ENCODE results near the gene ZNF549. TPM values are rescaled to one million over a fixed set of nuclear protein-coding genes. Genes with fewer than 3 reads are reported as not detected.

ZNF549 gene
- total RNA-seq, 1 experiment from 2014 or later: 9.2 TPM

DNA sequence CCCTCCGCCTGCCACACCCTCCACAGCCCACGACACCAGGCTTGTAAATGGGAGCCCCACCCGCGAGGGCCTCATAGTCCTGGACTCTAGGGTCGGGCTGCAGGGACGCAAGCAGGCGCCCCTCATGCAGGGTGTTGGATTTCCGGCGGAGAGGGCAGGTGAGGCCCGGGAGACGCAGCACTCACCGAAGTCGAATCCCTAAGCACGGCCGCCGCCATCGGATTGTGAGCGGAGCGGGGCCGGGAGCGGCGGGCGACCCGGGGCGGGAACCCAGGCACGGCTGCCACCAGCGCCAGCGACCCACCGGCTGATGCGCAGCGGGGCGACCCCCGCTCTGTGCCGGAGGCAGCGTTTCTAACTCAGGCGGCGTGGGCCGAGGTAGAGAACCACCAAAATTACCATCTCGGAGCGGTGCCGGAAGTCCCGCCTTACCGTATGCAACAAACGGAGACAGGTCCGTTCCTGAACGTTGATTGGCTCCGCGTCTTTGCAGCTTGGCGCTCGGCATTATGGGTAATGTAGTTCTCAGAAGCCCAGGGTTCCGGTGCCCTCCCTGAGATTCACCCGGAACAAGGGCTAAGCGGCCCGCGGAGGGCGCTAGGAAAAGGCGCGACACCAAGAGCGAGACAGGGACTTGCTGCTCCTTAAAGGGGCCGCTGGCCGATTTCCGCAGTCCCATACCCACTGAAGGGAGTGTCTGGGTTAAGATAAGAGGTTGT lies 51.5 kb downstream of the ZNF549 start, which contains the start of gene ZNF416 (continued):
- no peak for TF ChIP-seq AR (CRISPR knock-in tag; IDR thresholded peaks at IDR 0.05)
- TF ChIP-seq MXD4 (CRISPR knock-in tag; IDR thresholded peaks at IDR 0.05; ENCODE audit: borderline replicate concordance): no peak

DNA sequence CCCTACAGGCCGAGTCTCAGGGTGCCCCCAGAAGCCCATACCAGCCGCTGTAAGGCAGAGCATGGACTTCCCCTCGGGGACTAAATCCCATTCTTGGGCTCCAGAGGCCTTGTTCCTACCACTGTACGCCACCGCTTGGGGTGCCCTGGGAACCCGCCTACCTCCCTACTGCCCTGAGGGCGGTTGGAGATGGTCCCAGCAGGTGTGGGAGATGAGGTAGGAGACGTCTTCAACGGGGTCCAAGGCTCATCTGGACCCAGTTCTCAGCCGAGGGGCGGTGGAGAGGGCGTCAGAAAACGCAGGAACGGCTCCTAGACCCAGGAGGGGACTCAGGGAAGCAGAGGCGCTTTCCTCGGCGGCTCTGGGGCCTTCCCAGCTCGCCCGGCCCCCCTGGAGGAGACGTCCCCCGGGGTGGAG lies 56.0 kb downstream of the ZNF549 start:
- peaks cover 23% of the 10 kb centered on the region for H3K4me1 Mint-ChIP-seq
- H3K4me3 Mint-ChIP-seq: peak overlapping the region; percentile 97
- ChIA-PET POLR2A (interaction anchor here (0.6 to 1.3 kb wide), 2 partner anchors 18 to 99 kb away, joined by 3 read pairs; partner anchors contain the start of gene ZNF551), CTCF (interaction anchor here (1.0 to 1.5 kb wide), 4 partner anchors 16 to 194 kb away, joined by 3 to 6 read pairs (median 3); partner anchors contain the start of genes ZNF530 and ZNF551)
- peaks cover 47% of the 10 kb centered on the region for H3K36me3 Mint-ChIP-seq
- TF ChIP-seq, protein P1, sequence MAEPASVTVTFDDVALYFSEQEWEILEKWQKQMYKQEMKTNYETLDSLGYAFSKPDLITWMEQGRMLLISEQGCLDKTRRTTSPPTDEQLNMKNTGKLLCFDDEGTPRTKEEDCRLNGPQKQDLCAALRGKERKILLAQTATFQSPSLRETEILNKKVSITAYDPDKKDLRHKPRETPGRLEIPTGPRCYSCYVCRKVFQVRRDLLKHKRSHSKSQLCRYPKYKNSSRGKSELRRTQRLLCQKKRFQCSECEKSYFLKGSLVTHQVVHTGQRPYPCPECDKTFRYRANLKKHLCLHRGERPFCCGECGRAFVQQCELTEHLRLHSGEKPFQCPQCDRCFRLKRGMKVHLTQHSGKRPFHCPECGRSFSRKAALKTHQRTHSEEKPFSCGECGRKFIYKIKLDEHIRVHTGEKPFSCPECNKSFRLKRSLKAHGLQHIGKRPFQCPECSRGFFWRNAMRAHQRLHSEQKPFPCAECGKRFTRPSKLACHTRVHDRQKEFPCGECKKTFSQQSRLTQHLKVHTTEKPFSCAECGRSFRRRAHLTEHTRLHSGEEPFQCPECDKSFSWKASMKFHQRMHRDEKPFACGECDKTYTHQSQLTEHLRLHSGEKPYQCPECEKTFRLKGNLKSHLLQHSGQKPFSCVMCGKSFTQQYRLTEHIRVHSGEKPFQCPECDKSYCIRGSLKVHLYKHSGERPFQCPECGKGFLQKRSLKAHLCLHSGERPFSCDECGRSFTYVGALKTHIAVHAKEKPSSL (CRISPR knock-in tag; conservative IDR thresholded peaks at IDR 0.05): no peak
- TF ChIP-seq ATF3 (CRISPR knock-in tag; conservative IDR thresholded peaks at IDR 0.05) (no peak), MAX (CRISPR knock-in tag; IDR thresholded peaks at IDR 0.05) (no peak), MLX (CRISPR knock-in tag; IDR thresholded peaks at IDR 0.05) (no peak), NR1H2 (CRISPR knock-in tag; IDR thresholded peaks at IDR 0.05) (no peak), ZSCAN18 (CRISPR knock-in tag; IDR thresholded peaks at IDR 0.05) (no peak), TCF7 (CRISPR knock-in tag; IDR thresholded peaks at IDR 0.05; ENCODE audit: low read depth) (no peak), CBFB (CRISPR knock-in tag; IDR thresholded peaks at IDR 0.05; ENCODE audit: low read depth) (no peak), ZNF396 (CRISPR knock-in tag; IDR thresholded peaks at IDR 0.05; ENCODE audit: borderline replicate concordance) (no peak), SP1 (CRISPR knock-in tag; conservative IDR thresholded peaks at IDR 0.05) (no peak), ZNF263 (CRISPR knock-in tag; IDR thresholded peaks at IDR 0.05; ENCODE audit: low read depth) (no peak), ZNF138 (CRISPR knock-in tag; conservative IDR thresholded peaks at IDR 0.05) (no peak), PREB (CRISPR knock-in tag; IDR thresholded peaks at IDR 0.05; ENCODE audit: borderline replicate concordance) (no peak), JAZF1 (CRISPR knock-in tag; IDR thresholded peaks at IDR 0.05) (no peak)
- no peak for ATAC-seq
- DNase-seq (ENCODE audit: low spot score): no peak
- no peak overlapping the region for H3K27ac Mint-ChIP-seq
- peaks cover 17% of the 10 kb centered on the region for H3K27me3 Mint-ChIP-seq (ENCODE audit: low read depth)
- H3K9me3 Mint-ChIP-seq: peaks cover 35% of the 10 kb centered on the region
